NB4 (cell line): Measurements from ENCODE around the gene GLUD1.
"Not testable (repeated sequence)": the region's sequence is repeated elsewhere in the genome, so short reads cannot be mapped to it uniquely, and the experiment has no call there.

Source experiments
- POLR2A ChIP-seq: IDR thresholded peaks from 2 replicates; pipeline ENCODE4 v1.6.1; 2011; ENCODE audit warnings: mild to moderate bottlenecking; ENCODE audit not compliant: insufficient read length; ENCODE audit errors: extremely low read depth
- TF ChIP-seq, protein P1 (sequence below): IDR thresholded peaks from one replicate; pipeline ENCODE4 v1.5.1; 2012; ENCODE audit warnings: low read depth, low read length

DNA sequence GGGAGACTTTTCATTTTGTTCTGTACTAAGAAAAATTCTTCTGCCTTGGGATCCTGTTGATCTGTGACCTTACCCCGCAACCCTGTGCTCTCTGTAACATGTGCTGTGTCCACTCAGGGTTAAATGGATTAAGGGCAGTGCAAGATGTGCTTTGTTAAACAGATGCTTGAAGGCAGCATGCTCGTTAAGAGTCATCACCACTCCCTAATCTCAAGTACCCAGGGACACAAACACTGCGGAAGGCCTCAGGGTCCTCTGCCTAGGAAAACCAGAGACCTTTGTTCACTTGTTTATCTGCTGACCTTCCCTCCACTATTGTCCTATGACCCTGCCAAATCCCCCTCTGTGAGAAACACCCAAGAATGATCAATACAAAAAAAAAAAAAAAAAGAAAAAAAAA, 13.1 kb downstream of the GLUD1 start:
- TF ChIP-seq, protein P1, sequence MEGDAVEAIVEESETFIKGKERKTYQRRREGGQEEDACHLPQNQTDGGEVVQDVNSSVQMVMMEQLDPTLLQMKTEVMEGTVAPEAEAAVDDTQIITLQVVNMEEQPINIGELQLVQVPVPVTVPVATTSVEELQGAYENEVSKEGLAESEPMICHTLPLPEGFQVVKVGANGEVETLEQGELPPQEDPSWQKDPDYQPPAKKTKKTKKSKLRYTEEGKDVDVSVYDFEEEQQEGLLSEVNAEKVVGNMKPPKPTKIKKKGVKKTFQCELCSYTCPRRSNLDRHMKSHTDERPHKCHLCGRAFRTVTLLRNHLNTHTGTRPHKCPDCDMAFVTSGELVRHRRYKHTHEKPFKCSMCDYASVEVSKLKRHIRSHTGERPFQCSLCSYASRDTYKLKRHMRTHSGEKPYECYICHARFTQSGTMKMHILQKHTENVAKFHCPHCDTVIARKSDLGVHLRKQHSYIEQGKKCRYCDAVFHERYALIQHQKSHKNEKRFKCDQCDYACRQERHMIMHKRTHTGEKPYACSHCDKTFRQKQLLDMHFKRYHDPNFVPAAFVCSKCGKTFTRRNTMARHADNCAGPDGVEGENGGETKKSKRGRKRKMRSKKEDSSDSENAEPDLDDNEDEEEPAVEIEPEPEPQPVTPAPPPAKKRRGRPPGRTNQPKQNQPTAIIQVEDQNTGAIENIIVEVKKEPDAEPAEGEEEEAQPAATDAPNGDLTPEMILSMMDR: not testable (repeated sequence)
- TF ChIP-seq POLR2A: not testable (repeated sequence)
